HG02870 (cell line): ENCODE data around the gene STXBP4.

ENCODE experiments used
- ATAC-seq: cut with Tn5 transposase; IDR thresholded peaks from one replicate; pipeline ENCODE4 v1.9.1; 2021; ENCODE audit warnings: mild to moderate bottlenecking, moderate library complexity; ENCODE audit not compliant: unreplicated experiment

Gene STXBP4

DNA sequence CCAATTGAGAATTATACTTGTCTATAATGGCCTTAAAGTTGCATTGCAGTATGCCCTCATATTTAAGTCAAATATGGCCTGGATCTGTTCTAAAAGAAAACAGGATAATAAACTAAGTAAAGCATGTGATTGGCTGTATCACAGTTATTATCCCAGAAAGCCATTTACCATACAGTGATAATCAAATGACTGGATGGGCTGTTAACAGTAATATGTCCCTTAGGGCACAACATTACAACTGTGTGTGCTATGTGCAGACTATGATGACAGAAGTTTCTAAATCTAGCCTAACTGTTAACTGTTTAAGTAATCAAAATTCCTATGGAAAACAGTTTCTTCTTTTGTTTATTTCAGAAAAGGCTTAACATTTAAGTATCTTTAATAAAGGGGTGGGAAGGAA, 145.7 kb downstream of the STXBP4 start:
- ATAC-seq = no peak

- ATAC-seq = no peak
Measured at GRCh38 chr17:55116440-55116914, 147.9 kb downstream of the STXBP4 start.

GRCh38 chr17:55117164-55117563, 148.6 kb downstream of the STXBP4 start:
- ATAC-seq = no peak

DNA sequence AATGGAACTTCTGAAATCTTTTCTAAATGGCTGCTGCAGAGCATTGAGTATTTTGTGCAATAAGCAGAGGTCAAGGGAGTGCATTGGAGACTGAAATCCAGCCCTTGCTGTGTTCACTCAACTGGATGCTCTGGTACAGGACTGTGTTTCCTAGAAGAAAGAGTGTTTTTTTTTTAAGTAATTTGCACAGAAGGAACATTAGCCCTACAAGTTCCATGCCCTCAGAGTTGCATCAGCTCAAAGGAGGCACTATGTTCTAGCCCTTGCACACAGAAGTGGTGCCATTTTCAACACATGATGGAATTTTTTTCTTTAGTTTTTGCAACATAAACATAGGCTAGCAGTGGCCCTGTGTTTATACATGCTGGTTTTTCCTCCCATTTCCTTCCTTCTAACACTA, 152.1 kb downstream of the STXBP4 start:
- no peak for ATAC-seq

DNA sequence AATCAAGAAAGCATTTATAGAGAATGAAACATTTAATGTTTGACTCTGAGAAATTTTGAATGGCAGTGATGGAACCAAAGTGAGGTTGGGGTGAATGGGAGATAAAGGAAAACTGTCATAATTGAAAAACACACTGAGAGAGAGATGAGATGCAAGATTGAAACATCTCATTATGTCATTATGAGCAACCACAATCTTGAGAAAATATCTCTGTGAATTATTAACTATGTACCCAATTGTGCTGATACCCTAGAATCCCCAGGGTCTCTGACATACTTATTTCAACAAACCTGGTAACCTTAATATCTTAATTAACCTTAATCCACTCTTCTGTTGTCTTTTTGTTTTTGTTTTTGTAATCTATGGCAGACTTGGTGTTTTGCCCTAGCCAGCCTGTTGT, 152.7 kb downstream of the STXBP4 start:
- ATAC-seq = no peak

GRCh38 chr17:55122114-55122513, 153.5 kb downstream of the STXBP4 start:
- no peak for ATAC-seq

DNA sequence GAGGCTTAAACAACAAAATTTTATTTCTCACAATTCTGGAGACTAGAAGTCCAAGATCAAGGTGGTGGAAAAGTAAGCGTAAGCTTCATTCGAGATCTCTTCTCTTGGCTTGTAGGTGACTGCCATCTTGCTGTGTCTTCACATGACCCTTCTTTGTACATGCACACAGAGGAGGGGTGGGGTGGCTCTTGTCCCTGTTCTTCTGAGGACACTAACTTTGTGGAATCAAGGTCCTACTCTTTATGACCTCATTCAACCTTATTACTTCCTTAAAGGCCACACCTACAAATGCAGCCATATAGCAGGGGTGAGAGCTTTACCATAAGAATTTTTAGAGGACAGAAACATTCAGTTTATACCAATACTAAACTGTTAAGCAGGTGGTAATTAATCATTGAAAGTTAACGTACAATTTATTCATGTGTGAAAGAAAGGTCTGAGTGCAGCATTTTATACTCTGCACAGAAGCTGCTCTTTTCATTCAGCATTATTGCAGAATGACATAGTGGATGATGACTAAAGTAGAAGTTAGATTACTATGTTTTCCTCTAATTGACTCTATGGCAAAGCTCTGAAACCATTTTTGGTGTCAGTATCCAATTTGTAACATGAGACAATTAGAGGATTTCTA, 156.3 kb downstream of the STXBP4 start:
- ATAC-seq = no peak

DNA sequence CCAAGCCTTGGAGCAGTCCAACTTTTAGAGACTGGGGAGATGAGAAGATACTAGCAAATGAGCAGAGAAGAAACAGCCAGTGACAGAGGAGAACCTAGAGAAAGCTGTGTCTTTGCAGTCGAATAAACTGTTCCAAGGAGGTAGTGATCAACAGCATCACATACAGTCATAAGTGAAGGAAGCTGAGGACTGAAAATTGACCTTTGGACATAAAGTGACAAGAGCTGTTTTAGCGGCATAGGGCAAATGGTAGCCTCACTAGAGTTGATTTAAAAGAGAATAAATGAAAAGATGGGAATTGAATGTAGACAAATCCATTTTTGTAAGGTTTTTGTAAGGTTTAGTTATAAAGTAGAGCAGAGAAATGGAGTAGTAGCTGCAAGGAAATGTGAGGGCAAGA, 165.0 kb downstream of the STXBP4 start:
- ATAC-seq = no peak

- ATAC-seq = no peak
Measured at GRCh38 chr17:55134486-55135157, 166.1 kb downstream of the STXBP4 start.

- no peak for ATAC-seq
Measured at GRCh38 chr17:55140809-55141208, 172.2 kb downstream of the STXBP4 start.

GRCh38 chr17:55144518-55144917, 176.0 kb downstream of the STXBP4 start:
- no peak for ATAC-seq

DNA sequence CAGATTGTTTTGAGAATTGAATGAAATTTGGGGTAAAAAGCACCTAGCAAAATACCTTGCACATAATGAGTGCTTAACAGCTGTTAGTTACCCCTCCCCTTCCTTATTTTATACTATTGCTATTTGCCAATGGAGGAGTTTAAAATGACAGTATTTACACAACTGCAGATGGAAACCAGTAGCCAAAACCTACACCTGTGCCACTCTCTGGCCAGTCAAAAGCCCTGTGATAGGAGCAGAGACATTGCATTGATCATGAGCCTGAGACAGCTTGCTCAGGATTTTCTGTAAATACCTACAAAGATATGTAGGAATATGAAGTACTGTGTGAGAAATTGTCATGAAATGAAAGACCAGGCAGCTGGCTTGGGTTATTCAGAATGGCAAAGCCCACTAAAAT, 180.9 kb downstream of the STXBP4 start:
- no peak for ATAC-seq

- no peak for ATAC-seq
Measured at GRCh38 chr17:55152236-55152635, 183.7 kb downstream of the STXBP4 start.

DNA sequence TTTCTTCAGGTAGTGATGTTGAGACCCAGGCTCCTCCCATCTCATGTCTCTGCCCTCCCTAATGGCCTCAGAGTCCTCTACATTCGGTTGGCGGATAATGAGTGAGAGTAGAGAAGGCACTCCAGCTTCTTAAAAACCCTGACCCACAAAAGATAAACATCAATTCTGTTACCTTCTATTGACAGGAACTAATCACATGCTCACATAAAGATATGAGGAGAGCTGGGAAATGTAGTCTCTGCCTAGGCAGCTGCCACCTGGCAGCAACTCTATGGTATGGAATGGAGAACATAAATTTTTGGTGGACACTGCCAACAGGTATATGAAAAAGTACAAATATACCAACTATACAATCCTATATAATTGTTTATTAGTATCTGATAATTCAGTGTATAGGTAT, 185.5 kb downstream of the STXBP4 start:
- ATAC-seq = no peak

DNA sequence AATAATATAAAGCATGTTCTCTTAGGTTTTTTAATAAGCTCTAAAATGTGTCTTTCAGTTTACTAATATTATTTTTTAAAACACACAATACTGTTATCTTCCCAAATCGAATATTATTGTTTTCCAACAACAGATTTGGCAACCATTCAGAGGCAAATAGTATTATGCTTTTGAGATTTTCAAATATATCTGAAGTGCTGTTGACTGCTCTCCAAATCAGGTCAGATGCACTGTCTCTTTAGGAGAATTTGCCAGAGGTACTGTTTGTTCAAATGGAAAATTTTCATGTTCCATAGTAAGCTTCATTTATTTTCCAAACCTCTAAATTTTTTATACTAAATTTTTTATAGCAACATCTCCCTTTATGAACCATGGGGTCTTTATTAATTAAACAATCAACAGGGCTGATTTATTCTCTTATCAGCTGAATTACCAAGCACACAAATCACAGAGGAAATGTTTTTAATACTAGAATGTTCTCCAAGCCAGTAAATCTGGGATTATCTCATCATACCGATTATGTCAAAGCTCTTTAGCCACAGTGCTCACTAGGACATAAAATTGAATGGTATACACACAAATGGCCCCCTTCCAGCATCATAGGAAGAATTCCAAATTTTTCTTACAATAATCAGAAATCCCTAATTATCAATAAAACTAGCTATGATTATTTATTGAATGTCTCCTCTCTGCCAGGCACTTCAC, 187.4 kb downstream of the STXBP4 start:
- no peak for ATAC-seq

- ATAC-seq = no peak
Measured at GRCh38 chr17:55157165-55157564, 188.6 kb downstream of the STXBP4 start.

- ATAC-seq = no peak
Measured at GRCh38 chr17:55158439-55158838, 189.9 kb downstream of the STXBP4 start.

GRCh38 chr17:55159251-55159650, 190.7 kb downstream of the STXBP4 start:
- ATAC-seq = no peak

DNA sequence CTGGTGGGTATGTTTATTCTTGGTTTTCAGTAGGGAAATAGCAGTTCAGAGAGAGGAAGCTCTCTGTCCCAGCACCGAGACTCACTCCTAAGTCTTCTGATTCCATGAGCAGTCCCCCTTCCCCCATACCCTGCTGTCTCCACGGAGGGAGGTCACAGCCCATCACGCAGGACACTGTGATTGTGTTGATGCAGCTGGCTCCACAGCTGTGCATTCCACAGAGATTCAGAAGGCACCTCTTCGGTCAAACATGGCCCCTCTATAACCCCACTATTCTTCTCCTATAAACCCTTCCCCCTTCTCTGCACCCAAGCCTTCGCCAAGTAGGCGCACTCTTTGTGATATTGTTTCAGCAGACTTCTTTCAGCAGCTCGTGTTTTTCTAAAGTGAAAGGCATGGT, 191.9 kb downstream of the STXBP4 start:
- no peak for ATAC-seq

DNA sequence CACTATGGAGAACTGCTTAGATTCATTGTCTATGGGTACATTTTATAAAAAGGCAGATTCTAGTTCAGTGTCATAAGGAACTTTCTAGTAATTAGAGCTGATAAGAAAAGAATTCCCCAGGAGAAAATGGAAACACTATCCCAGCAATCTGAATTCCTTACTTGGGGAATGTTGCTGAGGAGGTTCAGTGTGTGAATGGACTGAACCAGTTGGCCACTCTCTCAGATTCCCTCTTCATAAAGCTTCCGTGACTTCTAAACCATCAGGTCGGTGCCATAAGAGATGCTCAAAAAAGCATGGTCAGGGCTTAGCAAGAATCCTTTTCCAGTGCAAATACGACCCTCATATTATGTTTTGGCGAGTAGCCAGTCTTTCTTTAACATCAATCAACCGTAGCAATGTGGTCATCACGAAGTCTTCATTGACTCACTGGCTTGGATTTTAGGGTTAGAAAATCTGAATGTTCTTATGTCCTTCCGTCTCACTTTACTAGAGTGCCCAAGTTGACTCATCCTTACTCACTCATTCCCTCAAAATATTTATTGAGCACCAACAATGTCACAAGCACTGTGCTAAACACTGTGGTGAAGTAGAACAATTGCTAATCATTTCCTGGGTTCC, 193.5 kb downstream of the STXBP4 start:
- no peak for ATAC-seq

DNA sequence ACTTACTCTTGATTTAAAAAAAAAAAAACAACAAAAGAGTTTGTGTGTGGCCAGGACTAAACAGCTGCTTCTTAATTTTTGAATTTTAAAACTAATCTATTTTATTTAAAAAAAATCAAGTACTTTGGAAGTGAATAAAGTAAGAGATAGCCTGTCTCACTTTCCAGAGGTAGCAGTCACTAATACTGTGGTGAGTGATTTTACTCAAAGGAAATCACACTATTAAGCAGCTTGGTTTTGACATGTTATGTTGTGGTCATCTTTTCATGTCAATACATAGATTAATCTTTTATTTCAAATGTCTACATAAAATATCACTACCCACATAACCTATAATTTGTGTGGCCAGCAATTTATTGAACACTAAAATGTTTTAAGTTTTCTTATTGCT, 194.0 kb downstream of the STXBP4 start:
- no peak for ATAC-seq

DNA sequence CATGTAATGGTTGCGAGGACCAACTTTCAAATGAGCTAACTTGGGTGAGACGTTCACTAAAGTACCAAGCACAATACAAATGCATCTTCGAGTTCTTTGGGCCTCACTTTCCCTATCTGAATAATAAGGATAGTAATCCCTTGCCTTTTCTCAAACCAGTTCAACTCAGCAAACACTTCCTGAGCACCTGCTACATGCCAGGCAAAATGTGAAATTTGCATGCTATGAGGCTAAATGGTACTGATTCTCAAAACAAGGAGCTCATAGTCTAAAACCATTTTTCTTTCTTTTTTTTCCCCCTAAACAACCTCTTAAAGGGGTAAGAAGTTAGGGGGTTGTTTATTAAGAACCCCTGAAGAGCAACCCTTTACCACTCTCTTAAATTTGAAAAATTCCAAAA, 194.8 kb downstream of the STXBP4 start:
- no peak for ATAC-seq
